ENCODE data around the gene DCC. TPM values are rescaled to one million over a fixed set of nuclear protein-coding genes. Genes with fewer than 3 reads are reported as not detected.

Gene DCC
- total and polyA plus RNA-seq, 11 donors: 0.02 TPM; not detected in 10

DNA sequence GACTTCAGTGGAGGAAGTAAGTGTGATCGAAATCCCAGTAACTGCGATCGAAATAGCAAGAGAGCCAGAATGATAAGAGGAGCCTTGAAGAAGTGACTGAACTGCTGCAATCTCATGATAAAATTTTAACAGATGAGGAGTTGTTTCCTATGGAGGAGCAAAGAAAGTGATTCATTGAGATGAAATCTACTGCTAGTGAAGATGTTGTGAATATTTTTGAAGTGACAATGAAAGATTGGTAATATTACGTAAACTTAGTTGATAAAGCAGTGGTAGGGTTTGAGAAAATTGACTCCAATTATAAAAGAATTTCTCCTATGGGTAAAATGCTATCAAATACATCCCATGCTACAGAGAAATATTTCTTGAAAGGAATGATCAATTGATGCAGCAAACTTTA lies 1103.8 kb downstream of the DCC start:
- no peak for TF ChIP-seq POLR2A (IDR thresholded peaks at IDR 0.05)
- Histone ChIP-seq H3K27ac (no peak overlapping the region), H3K27me3 (no peaks in the 10 kb centered on the region), H3K4me3 (no peak overlapping the region), H3K36me3 (no peaks in the 10 kb centered on the region), H3K9me3 (no peaks in the 10 kb centered on the region), H3K4me1 (no peaks in the 10 kb centered on the region)
- DNase-seq: no peak
- intact Hi-C loops (cut with DNase I): no loop called here
- no peak for ATAC-seq
- 70 to 82% (median 74%) methylated on average over 4 of the region's 4 CpGs for WGBS, 4 donors

DNA sequence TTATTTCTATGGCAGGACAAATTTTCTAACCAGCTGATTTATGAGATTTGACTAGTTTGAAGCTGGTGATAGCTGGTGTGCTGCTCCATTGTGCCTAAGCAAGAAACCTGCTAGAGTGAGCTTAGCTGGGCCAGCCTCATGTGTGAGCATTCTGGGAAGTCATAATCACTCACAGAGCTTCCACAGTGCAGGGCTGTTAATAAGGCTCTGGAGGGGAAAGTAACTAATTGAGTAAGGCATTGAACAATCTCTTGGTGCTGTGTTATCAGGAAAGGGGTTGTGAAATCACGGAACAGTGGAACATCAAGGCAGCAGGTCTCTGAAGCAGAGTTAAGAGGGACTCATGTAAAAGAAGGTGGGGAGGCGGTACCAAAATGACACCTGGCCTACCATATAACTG lies 1111.9 kb downstream of the DCC start:
- H3K36me3 ChIP-seq: no peaks in the 10 kb centered on the region
- H3K4me3 ChIP-seq: no peak overlapping the region
- H3K9me3 ChIP-seq: no peaks in the 10 kb centered on the region
- H3K4me1 ChIP-seq: no peaks in the 10 kb centered on the region
- WGBS, 4 donors: 30 to 64% (median 58%) methylated on average over 2 of the region's 2 CpGs
- TF ChIP-seq, protein P1, sequence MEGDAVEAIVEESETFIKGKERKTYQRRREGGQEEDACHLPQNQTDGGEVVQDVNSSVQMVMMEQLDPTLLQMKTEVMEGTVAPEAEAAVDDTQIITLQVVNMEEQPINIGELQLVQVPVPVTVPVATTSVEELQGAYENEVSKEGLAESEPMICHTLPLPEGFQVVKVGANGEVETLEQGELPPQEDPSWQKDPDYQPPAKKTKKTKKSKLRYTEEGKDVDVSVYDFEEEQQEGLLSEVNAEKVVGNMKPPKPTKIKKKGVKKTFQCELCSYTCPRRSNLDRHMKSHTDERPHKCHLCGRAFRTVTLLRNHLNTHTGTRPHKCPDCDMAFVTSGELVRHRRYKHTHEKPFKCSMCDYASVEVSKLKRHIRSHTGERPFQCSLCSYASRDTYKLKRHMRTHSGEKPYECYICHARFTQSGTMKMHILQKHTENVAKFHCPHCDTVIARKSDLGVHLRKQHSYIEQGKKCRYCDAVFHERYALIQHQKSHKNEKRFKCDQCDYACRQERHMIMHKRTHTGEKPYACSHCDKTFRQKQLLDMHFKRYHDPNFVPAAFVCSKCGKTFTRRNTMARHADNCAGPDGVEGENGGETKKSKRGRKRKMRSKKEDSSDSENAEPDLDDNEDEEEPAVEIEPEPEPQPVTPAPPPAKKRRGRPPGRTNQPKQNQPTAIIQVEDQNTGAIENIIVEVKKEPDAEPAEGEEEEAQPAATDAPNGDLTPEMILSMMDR (IDR thresholded peaks at IDR 0.05): no peak
- no peak for TF ChIP-seq POLR2A (IDR thresholded peaks at IDR 0.05)
- no peak for DNase-seq
- intact Hi-C loops (cut with DNase I): no loop called here
- H3K27me3 ChIP-seq: no peaks in the 10 kb centered on the region
- H3K27ac ChIP-seq: no peak overlapping the region
- ATAC-seq: no peak

DNA sequence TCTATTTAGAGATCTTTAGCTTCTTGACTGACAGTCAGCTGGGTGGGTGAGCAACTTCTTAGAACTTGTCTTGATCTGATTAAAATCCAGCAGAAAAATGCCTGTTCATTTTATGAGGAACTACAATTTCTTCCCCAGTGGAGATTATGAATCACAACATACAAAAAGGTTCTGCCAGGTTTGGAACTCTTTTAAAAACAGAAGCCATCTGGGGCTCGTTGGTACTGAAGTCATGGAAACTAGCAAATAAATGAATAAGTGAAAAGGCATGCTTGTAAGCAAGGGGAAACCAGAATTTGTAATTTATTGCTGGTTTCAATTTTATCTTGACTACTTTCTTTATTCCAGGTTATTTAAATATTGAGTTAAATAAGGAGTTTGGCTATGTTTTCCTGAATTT lies 1117.1 kb downstream of the DCC start:
- intact Hi-C loops (cut with DNase I): no loop called here
- Histone ChIP-seq H3K27ac (no peak overlapping the region), H3K9me3 (no peaks in the 10 kb centered on the region), H3K36me3 (no peaks in the 10 kb centered on the region), H3K4me1 (peaks cover 0 to 21% (median 7%) of the 10 kb centered on the region in 12 donors), H3K27me3 (no peaks in the 10 kb centered on the region), H3K4me3 (no peak overlapping the region)
- TF ChIP-seq, protein P1 (IDR thresholded peaks at IDR 0.05): no peak
- TF ChIP-seq POLR2A (IDR thresholded peaks at IDR 0.05): no peak
- WGBS, 4 donors: 33 to 36% (median 35%) methylated on average over 1 of the region's 1 CpG
- DNase-seq (no peak), ATAC-seq (peak in 1 of 4 donors; percentile 52)

DNA sequence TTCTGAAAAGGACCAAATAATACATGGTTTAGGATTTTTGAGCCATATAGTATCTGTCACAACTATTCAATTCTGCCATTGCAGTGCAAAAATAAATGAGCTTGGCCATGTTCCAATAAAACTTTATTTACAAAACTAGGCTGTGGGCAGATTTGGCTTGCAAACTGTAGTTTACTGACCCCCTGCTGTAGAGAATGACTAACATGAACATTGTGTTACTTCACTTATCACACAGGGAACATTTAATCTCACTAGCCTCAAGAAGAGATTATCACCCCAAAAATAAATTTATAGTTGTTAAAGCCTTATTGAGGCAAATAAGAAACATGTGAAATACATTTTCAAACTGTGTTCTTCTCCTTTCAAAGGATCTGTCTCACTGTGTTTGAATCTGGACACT lies 1118.3 kb downstream of the DCC start:
- no peak overlapping the region for H3K27ac ChIP-seq
- no peaks in the 10 kb centered on the region for H3K9me3 ChIP-seq
- intact Hi-C loops (cut with DNase I): no loop called here
- ATAC-seq: no peak
- no peaks in the 10 kb centered on the region for H3K36me3 ChIP-seq
- no peak for TF ChIP-seq POLR2A (IDR thresholded peaks at IDR 0.05)
- TF ChIP-seq, protein P1 (IDR thresholded peaks at IDR 0.05): no peak
- no peak for DNase-seq
- H3K4me3 ChIP-seq: no peak overlapping the region
- no peaks in the 10 kb centered on the region for H3K27me3 ChIP-seq
- peaks cover 0 to 21% (median 7%) of the 10 kb centered on the region in 12 donors for H3K4me1 ChIP-seq

DNA sequence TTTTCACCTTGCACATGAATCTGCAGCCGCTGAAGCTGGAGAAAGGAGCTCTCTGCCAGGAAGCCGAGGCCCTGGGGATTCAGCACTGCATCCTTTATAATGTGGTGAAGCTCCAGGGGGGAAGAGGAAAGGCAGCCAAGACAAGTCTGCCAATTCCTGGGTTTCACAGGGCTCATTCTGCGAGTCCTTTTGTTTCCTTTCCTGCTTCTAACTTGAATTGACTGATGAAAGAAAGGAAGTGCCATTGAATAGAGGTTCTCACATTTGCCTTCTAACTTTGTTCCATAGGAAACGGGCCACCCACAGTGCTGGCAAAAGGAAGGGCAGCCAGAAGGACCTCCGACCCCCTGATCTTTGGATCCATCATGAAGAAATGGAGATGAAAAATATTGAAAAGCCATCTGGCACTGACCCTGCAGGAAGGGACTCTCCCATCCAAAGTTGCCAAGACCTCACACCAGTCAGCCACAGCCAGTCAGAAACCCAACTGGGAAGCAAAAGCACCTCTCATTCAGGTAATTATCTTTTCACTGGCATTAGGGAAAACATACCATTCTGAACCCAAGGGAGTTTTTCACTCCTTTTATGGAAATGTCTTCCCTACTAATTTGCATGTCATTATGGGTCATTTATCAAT lies 1119.1 kb downstream of the DCC start:
- peak in 3 of 4 donors; percentile 31 to 47 (median 39) for ATAC-seq
- Histone ChIP-seq H3K4me1 (peaks cover 0 to 21% (median 7%) of the 10 kb centered on the region in 12 donors), H3K4me3 (no peak overlapping the region), H3K9me3 (no peaks in the 10 kb centered on the region), H3K27ac (no peak overlapping the region), H3K36me3 (no peaks in the 10 kb centered on the region), H3K27me3 (no peaks in the 10 kb centered on the region)
- peak in 2 of 5 donors; percentile 13 to 26 for DNase-seq
- intact Hi-C loops (cut with DNase I): no loop called here
- TF ChIP-seq, protein P1 (IDR thresholded peaks at IDR 0.05): no peak
- 14 to 31% (median 26%) methylated on average over 5 of the region's 5 CpGs for WGBS, 4 donors
